Measurements from ENCODE around the gene CCDC6. TPM values are rescaled to one million over a fixed set of nuclear protein-coding genes. Genes with fewer than 3 reads are reported as not detected.

Gene CCDC6
- total RNA-seq, 1 donor from 2014 or later: 41.5 TPM

DNA sequence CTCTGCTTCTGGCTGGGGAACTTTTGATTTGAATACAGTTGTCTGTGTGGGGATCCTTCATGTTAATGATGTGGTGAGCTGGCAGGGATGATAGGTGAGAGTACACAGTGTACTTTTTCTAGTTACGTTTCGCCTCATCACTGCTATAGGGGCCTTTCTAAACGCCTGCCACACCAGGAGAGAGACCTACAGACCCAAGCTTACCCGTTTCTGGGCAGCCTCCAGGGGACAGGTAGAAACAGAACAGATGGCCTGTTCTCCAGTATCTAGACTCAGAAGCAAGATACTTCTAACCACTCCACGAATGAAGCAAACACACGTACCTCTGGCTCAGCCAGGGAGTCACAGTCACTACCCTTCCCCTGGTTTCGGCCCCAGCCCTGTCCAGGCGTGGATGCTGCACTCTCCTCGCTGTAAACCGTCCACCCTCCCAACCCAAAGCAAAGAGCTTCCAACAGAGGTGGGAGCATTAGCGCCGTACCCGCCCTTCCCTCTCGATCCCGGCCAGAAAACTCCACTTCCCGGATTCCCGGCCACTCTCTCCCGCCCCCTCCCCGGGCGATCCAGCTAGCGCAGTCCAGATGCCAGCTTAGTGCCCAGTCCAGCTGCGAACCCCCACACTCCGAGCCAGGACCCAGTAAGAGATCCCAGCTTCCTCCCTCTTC lies 1.2 kb downstream of the CCDC6 start:
- Mint-ChIP-seq H3K27ac (ENCODE audit: unreplicated experiment) (peak overlapping the region; percentile 93), H3K27me3 (ENCODE audit: low read depth) (no peaks in the 10 kb centered on the region), H3K4me3 (peak overlapping the region; percentile 95), H3K9me3 (no peaks in the 10 kb centered on the region), H3K4me1 (peaks cover 55% of the 10 kb centered on the region), H3K36me3 (ENCODE audit: low read depth) (no peaks in the 10 kb centered on the region)
- DNase-seq (ENCODE audit: low read depth, low spot score): peak; percentile 12
- TF ChIP-seq, protein P1, sequence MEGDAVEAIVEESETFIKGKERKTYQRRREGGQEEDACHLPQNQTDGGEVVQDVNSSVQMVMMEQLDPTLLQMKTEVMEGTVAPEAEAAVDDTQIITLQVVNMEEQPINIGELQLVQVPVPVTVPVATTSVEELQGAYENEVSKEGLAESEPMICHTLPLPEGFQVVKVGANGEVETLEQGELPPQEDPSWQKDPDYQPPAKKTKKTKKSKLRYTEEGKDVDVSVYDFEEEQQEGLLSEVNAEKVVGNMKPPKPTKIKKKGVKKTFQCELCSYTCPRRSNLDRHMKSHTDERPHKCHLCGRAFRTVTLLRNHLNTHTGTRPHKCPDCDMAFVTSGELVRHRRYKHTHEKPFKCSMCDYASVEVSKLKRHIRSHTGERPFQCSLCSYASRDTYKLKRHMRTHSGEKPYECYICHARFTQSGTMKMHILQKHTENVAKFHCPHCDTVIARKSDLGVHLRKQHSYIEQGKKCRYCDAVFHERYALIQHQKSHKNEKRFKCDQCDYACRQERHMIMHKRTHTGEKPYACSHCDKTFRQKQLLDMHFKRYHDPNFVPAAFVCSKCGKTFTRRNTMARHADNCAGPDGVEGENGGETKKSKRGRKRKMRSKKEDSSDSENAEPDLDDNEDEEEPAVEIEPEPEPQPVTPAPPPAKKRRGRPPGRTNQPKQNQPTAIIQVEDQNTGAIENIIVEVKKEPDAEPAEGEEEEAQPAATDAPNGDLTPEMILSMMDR (conservative IDR thresholded peaks at IDR 0.05): no peak

DNA sequence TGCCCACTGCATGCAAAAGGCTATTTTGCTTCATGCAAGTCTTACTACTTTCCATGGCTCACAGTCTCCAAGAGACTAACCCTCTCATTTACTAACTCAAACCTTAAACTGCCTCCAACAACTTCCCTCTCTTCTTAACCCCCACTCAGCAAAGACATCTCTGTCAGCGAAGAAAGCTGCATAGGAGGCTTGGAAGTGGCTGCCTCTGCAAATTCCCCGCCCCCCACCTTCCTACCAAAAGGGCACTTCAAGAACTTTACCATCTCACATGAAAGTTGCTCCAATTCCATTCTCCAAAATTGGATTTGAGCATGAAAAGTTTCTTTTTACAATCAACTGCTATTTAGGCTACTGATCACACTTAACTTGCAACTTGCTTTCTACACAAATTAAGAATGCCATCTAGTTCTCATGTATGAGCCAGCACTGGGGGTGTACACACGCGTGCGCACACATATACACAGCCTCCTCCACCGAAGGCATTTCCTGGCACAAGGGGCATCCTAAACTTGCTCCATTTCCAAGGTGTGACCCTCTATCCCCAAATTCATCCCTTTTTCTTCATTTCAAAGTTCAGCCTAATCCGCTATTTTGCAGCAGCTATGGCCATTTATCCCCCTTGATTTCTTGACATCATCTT lies 1.8 kb downstream of the CCDC6 start:
- DNase-seq (ENCODE audit: low read depth, low spot score): no peak
- H3K4me1 Mint-ChIP-seq: peaks cover 55% of the 10 kb centered on the region
- no peak overlapping the region for H3K27ac Mint-ChIP-seq (ENCODE audit: unreplicated experiment)
- no peaks in the 10 kb centered on the region for H3K9me3 Mint-ChIP-seq
- TF ChIP-seq, protein P1 (conservative IDR thresholded peaks at IDR 0.05): no peak
- H3K4me3 Mint-ChIP-seq: peak overlapping the region; percentile 95
- no peaks in the 10 kb centered on the region for H3K27me3 Mint-ChIP-seq (ENCODE audit: low read depth)
- H3K36me3 Mint-ChIP-seq (ENCODE audit: low read depth): no peaks in the 10 kb centered on the region

DNA sequence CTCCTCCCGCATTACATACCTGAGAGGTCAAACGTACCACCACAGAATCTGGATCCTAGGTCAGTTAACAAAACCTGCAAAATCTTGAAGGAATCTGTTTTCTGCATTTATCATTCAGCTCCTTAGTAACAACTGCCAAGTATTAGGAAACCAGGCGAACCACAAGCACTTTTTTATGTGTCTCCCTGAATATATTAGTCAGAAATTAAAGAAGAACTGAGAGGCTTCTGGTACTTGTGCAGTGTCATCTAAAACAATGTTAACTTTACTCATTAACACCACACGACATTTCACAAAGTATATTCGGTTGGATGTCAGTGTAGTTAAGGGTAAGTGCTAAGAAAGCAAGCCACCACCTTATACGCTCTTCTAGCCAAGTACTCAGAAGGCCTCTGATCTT lies 2.5 kb downstream of the CCDC6 start:
- peak overlapping the region; percentile 95 for H3K4me3 Mint-ChIP-seq
- TF ChIP-seq, protein P1 (conservative IDR thresholded peaks at IDR 0.05): no peak
- no peaks in the 10 kb centered on the region for H3K36me3 Mint-ChIP-seq (ENCODE audit: low read depth)
- DNase-seq (ENCODE audit: low read depth, low spot score): no peak
- H3K4me1 Mint-ChIP-seq: peaks cover 59% of the 10 kb centered on the region
- H3K27ac Mint-ChIP-seq (ENCODE audit: unreplicated experiment): no peak overlapping the region
- H3K27me3 Mint-ChIP-seq (ENCODE audit: low read depth): no peaks in the 10 kb centered on the region
- no peaks in the 10 kb centered on the region for H3K9me3 Mint-ChIP-seq

DNA sequence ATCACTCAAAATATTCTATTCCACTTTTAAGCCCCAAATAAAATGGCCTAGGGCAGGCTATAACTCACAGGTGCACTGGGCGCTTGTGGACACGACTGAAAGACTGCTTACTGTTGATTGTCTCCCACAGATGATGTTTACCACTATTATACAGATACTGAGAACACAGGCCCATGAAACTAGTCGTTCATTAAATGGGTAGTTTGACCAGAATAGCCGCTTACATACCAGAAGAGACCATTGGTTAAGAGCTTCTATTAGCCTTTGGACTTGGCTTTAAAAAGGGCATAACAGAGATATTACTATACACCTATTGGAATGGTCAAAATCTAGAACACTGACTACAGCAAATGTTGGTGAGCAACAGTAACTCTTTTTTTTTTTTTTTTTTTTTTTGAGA lies 4.3 kb downstream of the CCDC6 start:
- Mint-ChIP-seq H3K27me3 (ENCODE audit: low read depth) (no peaks in the 10 kb centered on the region), H3K4me1 (peaks cover 42% of the 10 kb centered on the region), H3K27ac (ENCODE audit: unreplicated experiment) (no peak overlapping the region), H3K36me3 (ENCODE audit: low read depth) (no peaks in the 10 kb centered on the region), H3K9me3 (no peaks in the 10 kb centered on the region), H3K4me3 (no peak overlapping the region)
- TF ChIP-seq, protein P1 (conservative IDR thresholded peaks at IDR 0.05): no peak
- no peak for DNase-seq (ENCODE audit: low read depth, low spot score)

DNA sequence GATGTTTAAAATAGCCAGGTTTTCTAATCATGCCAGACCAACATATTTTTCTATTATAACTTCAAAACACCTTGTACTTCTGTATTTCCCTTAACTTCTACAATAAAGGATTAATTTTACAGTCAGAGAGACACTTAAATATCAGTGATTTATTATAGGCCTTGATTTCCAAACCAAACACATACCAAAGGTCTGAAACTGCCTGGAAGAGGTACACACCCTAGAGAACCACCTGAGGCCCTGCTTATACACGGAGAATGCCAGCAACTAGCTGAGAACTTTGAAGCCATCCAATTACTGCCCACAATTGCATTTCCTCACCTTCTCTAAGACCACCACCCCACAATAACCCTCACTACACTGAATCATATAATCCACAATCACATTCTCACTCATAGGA lies 4.9 kb downstream of the CCDC6 start:
- Mint-ChIP-seq H3K36me3 (ENCODE audit: low read depth) (no peaks in the 10 kb centered on the region), H3K9me3 (no peaks in the 10 kb centered on the region), H3K4me3 (peak overlapping the region; percentile 67), H3K27me3 (ENCODE audit: low read depth) (no peaks in the 10 kb centered on the region), H3K4me1 (peaks cover 39% of the 10 kb centered on the region), H3K27ac (ENCODE audit: unreplicated experiment) (no peak overlapping the region)
- no peak for DNase-seq (ENCODE audit: low read depth, low spot score)
- TF ChIP-seq, protein P1 (conservative IDR thresholded peaks at IDR 0.05): no peak
